Kidney (tissue), 14 donors: ENCODE results near the gene MAGI1. TPM values are rescaled to one million over a fixed set of nuclear protein-coding genes. Genes with fewer than 3 reads are reported as not detected.

Source experiments
- DNase-seq, 5 donors: peaks; one replicate each; pipeline ENCODE4 v3.0.0-alpha.2; 2013 to 2020
- FAIRE-seq: peaks from 2 replicates; lab custom pipeline; 2012; peaks lifted over from hg19 to GRCh38; lab: Jason Lieb, UNC
- H3K27ac ChIP-seq, 2 donors: one replicate each; pipeline ENCODE4 v1.7.0; 2013; ENCODE audit warnings: low read depth in 2 of 2, low read length in 2 of 2, inconsistent platforms in 1 of 2
- H3K27me3 ChIP-seq: one replicate; pipeline ENCODE4 v1.7.1; 2013; ENCODE audit warnings: low read length, inconsistent platforms; ENCODE audit not compliant: control insufficient read depth, insufficient read depth
- H3K36me3 ChIP-seq, 3 donors: one replicate each; pipeline versions ENCODE4 v1.7.0 to v1.7.1; 2013; ENCODE audit warnings: low read length in 3 of 3, control low read depth in 1 of 3, inconsistent platforms in 1 of 3; ENCODE audit not compliant: insufficient read depth in 3 of 3, control insufficient read depth in 2 of 3
- H3K4me1 ChIP-seq, 3 donors: one replicate each; pipeline versions ENCODE4 v1.7.0 to v1.7.1; 2013; ENCODE audit warnings: low read length in 3 of 3, inconsistent platforms in 1 of 3, low read depth in 1 of 3; ENCODE audit not compliant: control insufficient read depth in 2 of 3, insufficient read depth in 2 of 3
- H3K4me3 ChIP-seq, 3 donors: one replicate each; pipeline versions ENCODE4 v1.7.0 to v1.8.1; 2013; ENCODE audit warnings: low read length in 3 of 3, control low read depth in 1 of 3, inconsistent platforms in 1 of 3
- H3K9ac ChIP-seq, 3 donors: one replicate each; pipeline versions ENCODE4 v1.7.0 to v1.7.1; 2013; ENCODE audit warnings: low read length in 3 of 3, control low read depth in 1 of 3, inconsistent platforms in 1 of 3
- H3K9me3 ChIP-seq, 3 donors: one replicate each; pipeline versions ENCODE4 v1.7.0 to v1.7.1; 2013; ENCODE audit warnings: low read length in 3 of 3, control low read depth in 1 of 3, inconsistent platforms in 1 of 3; ENCODE audit not compliant: control insufficient read depth in 2 of 3, insufficient read depth in 1 of 3
- CTCF ChIP-seq: IDR thresholded peaks from 3 replicates; pipeline ENCODE4 v1.5.1; 2012; ENCODE audit warnings: mild to moderate bottlenecking, moderate library complexity, borderline replicate concordance; ENCODE audit not compliant: insufficient read depth; ENCODE audit errors: extremely low read depth
- intact Hi-C: fragments of 100-400 bp; cut with DNase I; formaldehyde crosslinking; loops from one replicate; pipeline ENCODE4 v1.11.1; 2022
- polyA plus RNA-seq: library from polyadenylated mRNA; stranded (reverse); fragments of 350-450 nt; fragmentation: Illumina TruSeq; extraction: RNeasy Lipid Tissue Mini Kit (QIAGEN cat#74804); gene quantifications from one replicate; pipeline ENCODE4 v1.2.3, GENCODE V29; 2014; ENCODE audit warnings: low read depth, low replicate concordance; ENCODE audit not compliant: insufficient read depth
- total RNA-seq: library from RNA; stranded (reverse); fragmentation: NEBNext Ultra II Directional; extraction: Animal tissue kit (Norgen Biotek cat#: 25700); gene quantifications from one replicate; pipeline ENCODE4 v1.2.1, GENCODE V29; 2021
- donor health status: control.
- donor health status: control.
- donor health status: control.
- donor health status: control.
- donor health status: control.
- donor health status: DM: yes; HTN: yes; CAD: no.
- donor health status: Normal renal cell carcinoma (clear cell type).

Gene MAGI1
- total and polyA plus RNA-seq, 2 donors from 2014 or later = 8.2 to 42.8 TPM

DNA sequence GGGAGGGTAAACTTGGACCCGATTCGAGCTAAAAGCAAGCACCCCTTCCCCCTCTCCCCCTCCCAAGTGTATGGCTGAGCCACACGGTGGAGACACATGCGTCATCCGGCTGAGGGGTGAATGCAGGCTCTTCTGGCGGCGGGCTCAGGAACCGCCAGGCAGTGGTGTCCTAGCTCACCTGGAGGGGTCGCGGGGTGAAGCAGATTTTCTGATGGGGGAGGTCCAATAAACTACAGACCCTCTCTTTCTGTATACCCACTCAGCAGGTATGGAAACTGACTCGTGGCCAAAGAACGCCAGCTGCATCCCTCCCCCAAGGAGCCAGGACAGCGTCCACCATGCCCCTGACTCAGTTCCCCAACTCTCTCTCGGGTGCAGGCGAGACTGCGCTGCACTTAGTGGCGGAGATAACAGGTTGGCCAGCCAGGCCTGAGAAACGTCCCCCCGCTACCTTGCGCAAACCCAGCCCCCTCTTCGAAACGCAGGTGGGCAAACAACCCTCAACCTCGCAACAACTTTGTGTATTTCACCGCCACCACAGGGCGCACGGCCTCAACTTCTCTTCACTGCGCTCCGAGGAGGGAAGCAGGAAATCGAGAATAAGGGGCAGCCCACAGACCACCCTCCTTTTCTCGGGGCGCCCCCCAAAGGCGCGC lies 1.3 kb downstream of the MAGI1 start:
- Histone ChIP-seq H3K4me3 (peak overlapping the region; percentile 80 to 97 (median 82)), H3K27me3 (no peaks in the 10 kb centered on the region), H3K4me1 (peaks cover 0 to 13% (median 0%) of the 10 kb centered on the region in 3 donors), H3K9me3 (no peaks in the 10 kb centered on the region), H3K9ac (peak overlapping the region; percentile 68 to 85 (median 79)), H3K27ac (peak overlapping the region; percentile 95 to 96), H3K36me3 (no peaks in the 10 kb centered on the region)
- no peak for FAIRE-seq
- peak; percentile 50 to 81 (median 70) for DNase-seq
- TF ChIP-seq CTCF = no peak
- intact Hi-C loops = no loop called here

- peak in 3 of 5 donors; percentile 29 to 72 (median 53) for DNase-seq
- H3K4me3 ChIP-seq = peak overlapping the region; percentile 80 to 97 (median 82)
- no peak for FAIRE-seq
These were observed 2.1 kb downstream of the MAGI1 start for GRCh38 chr3:66036586-66037148.

DNA sequence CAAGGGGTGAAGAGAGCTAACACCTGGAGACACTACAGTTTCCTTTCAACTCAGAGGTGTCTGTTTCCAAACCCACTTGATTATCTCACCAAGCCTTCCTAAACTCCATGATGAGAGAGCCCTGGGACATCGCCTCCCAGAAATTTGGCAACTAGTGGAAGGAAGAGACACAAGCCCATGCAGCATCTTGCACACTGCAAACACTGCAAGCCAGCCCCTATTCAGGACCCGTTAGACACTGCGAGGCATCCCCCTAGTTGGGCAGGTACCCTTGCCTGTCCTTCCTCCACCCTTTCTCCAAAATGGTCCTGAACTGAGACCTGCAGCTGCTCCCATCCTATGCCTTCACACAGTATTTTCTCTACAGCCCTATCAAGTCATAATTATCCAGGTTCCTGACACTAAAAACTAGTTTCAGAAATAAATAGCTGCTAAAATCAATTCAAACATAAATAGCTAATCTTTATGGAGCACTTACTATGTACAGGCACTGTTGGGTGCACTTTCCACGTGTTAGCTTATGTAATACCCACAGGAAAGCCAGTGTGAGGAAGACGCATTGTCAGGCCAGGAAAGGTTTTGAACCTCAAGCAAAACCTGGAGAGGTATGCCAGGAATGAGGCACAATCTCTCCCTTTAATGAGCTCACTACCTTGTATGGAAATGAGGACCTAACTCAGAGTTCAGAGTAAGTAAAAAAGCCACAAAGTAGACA lies 2.8 kb downstream of the MAGI1 start:
- Histone ChIP-seq H3K9me3 (no peaks in the 10 kb centered on the region), H3K9ac (peak overlapping the region in 1 of 3 donors; percentile 79), H3K27me3 (no peaks in the 10 kb centered on the region), H3K36me3 (no peaks in the 10 kb centered on the region), H3K4me3 (peak overlapping the region; percentile 7 to 97 (median 82)), H3K27ac (peak overlapping the region in 1 of 2 donors; percentile 96), H3K4me1 (peaks cover 0 to 13% (median 9%) of the 10 kb centered on the region in 3 donors)
- intact Hi-C loops = no loop called here
- FAIRE-seq = no peak
- DNase-seq = peak in 2 of 5 donors; percentile 61
- TF ChIP-seq CTCF = no peak

More at GRCh38 chr3:66036586-66037148, 2.1 kb downstream of the MAGI1 start:
- peak overlapping the region; percentile 68 to 85 (median 79) for H3K9ac ChIP-seq
- no peaks in the 10 kb centered on the region for H3K9me3 ChIP-seq
- H3K27ac ChIP-seq = peak overlapping the region; percentile 95 to 96
- intact Hi-C loops = no loop called here
- TF ChIP-seq CTCF = no peak
- peaks cover 0 to 13% (median 2%) of the 10 kb centered on the region in 3 donors for H3K4me1 ChIP-seq
- no peaks in the 10 kb centered on the region for H3K27me3 ChIP-seq
- no peaks in the 10 kb centered on the region for H3K36me3 ChIP-seq
